SK-N-SH (cell line): ENCODE results near the gene CEP170B. TPM values are rescaled to one million over a fixed set of nuclear protein-coding genes. Genes with fewer than 3 reads are reported as not detected.

Source experiments
- CTCF ChIA-PET: fragments of 300-600, 350-600 bp; formaldehyde crosslinking; extraction: SDS; loops from one replicate; lab custom pipeline; 2021; lab: Yijun Ruan, JAX
- POLR2A ChIA-PET: fragments of 350-600 bp; sonication (Branson Sonifier 250); formaldehyde crosslinking; extraction: SDS; loops from one replicate; lab custom pipeline; 2020; ENCODE audit warnings: antibody characterized with exemption, inconsistent platforms; lab: Yijun Ruan, JAX
- DNase-seq: peaks from one replicate; pipeline ENCODE4 v3.0.0; 2012
- H2AFZ ChIP-seq: fragments of 200-600 bp; sonication (generic); 2 replicates; pipeline ENCODE4 v1.8.1; 2016; ENCODE audit warnings: antibody characterized with exemption, mild to moderate bottlenecking, low read depth
- H3F3A ChIP-seq: fragments of 200-600 bp; sonication (generic); replicated peaks from 2 replicates; pipeline ENCODE3; 2016; ENCODE audit warnings: antibody characterized with exemption, mild to moderate bottlenecking; ENCODE audit not compliant: insufficient read depth
- H3K27ac ChIP-seq, 2 experiments: fragments of 200-500 bp in 1 of 2; fragments of 200-600 bp in 1 of 2; sonication (Bioruptor generic) in 1 of 2; sonication (generic), shearing (Covaris generic) in 1 of 2; 2 replicates each; pipeline versions ENCODE4 v1.5.1 to v1.6.1; 2014 to 2016; ENCODE audit warnings: low read depth in 2 of 2, inconsistent platforms in 1 of 2, low read length in 1 of 2, mild to moderate bottlenecking in 1 of 2, mixed read lengths in 1 of 2
- H3K27me3 ChIP-seq: fragments of 200-600 bp; sonication (generic), shearing (Covaris generic); 2 replicates; pipeline ENCODE4 v1.6.1; 2016; ENCODE audit warnings: mixed run types; ENCODE audit not compliant: insufficient read depth
- H3K36me3 ChIP-seq, 2 experiments: fragments of 200-500 bp in 1 of 2; fragments of 200-600 bp in 1 of 2; sonication (Bioruptor generic) in 1 of 2; sonication (generic) in 1 of 2; replicated peaks in 1 of 2; 2 replicates each; pipeline versions ENCODE3 to v1.5.1; 2014 to 2016; ENCODE audit warnings: low read length in 1 of 2, mild to moderate bottlenecking in 1 of 2; ENCODE audit not compliant: insufficient read depth in 2 of 2, control insufficient read depth in 1 of 2
- H3K4me1 ChIP-seq, 2 experiments: fragments of 200-500 bp in 1 of 2; fragments of 200-600 bp in 1 of 2; sonication (Bioruptor generic) in 1 of 2; sonication (generic), shearing (Covaris generic) in 1 of 2; 2 replicates each; pipeline versions ENCODE4 v1.5.1 to v1.6.1; 2014 to 2016; ENCODE audit warnings: low read depth in 1 of 2, low read length in 1 of 2, mixed run types in 1 of 2; ENCODE audit not compliant: insufficient read depth in 2 of 2, control insufficient read depth in 1 of 2
- H3K4me2 ChIP-seq: fragments of 200-600 bp; sonication (generic), shearing (Covaris generic); 2 replicates; pipeline ENCODE4 v1.6.1; 2017; ENCODE audit warnings: mixed run types
- H3K4me3 ChIP-seq, 2 experiments: fragments of 200-500 bp in 1 of 2; fragments of 200-600 bp in 1 of 2; sonication (Bioruptor generic) in 1 of 2; sonication (generic), shearing (Covaris generic) in 1 of 2; 2 replicates each; pipeline versions ENCODE4 v1.5.1 to v1.8.1; 2014 to 2016; ENCODE audit warnings: low read depth in 2 of 2, inconsistent platforms in 1 of 2, low read length in 1 of 2, mild to moderate bottlenecking in 1 of 2, mixed read lengths in 1 of 2, moderate library complexity in 1 of 2
- H3K79me2 ChIP-seq: fragments of 200-600 bp; sonication (generic); 2 replicates; pipeline ENCODE4 v1.8.1; 2017; ENCODE audit warnings: mild to moderate bottlenecking; ENCODE audit not compliant: insufficient read depth
- H3K9ac ChIP-seq: fragments of 200-600 bp; sonication (generic); 2 replicates; pipeline ENCODE4 v1.6.1; 2017; ENCODE audit warnings: mixed run types
- H3K9me2 ChIP-seq: fragments of 200-600 bp; sonication (generic); 2 replicates; pipeline ENCODE4 v1.6.1; 2017; ENCODE audit warnings: mixed run types
- H3K9me3 ChIP-seq: fragments of 200-600 bp; sonication (generic); 2 replicates; pipeline ENCODE4 v1.6.1; 2017; ENCODE audit warnings: mixed run types, mild to moderate bottlenecking, moderate library complexity
- H4K20me1 ChIP-seq: fragments of 200-600 bp; sonication (generic); 2 replicates; pipeline ENCODE4 v1.6.1; 2017; ENCODE audit warnings: mild to moderate bottlenecking, mixed run types; ENCODE audit not compliant: insufficient read depth
- CTCF ChIP-seq: fragments of 200-600 bp; sonication (generic); IDR thresholded peaks from 2 replicates; pipeline ENCODE4 v1.6.1; 2017; ENCODE audit warnings: antibody characterized with exemption, mild to moderate bottlenecking, moderate library complexity
- EP300 ChIP-seq, 2 experiments: IDR thresholded peaks; 2 replicates each; pipeline versions ENCODE4 v1.4.0 to v1.6.1; 2012; ENCODE audit warnings: borderline replicate concordance in 1 of 2, low read depth in 1 of 2, low read length in 1 of 2
- FOSL2 ChIP-seq: IDR thresholded peaks from 2 replicates; pipeline ENCODE4 v1.4.0; 2012; ENCODE audit warnings: low read depth, mild to moderate bottlenecking, moderate library complexity, borderline replicate concordance
- FOXM1 ChIP-seq: IDR thresholded peaks from 2 replicates; pipeline ENCODE4 v1.4.0; 2012; ENCODE audit warnings: low read depth, mild to moderate bottlenecking
- GATA2 ChIP-seq: sonication (generic); formaldehyde crosslinking; IDR thresholded peaks from 2 replicates; pipeline ENCODE4 v1.5.0; 2020; ENCODE audit warnings: mild to moderate bottlenecking, missing genetic modification reagents
- IRF3 ChIP-seq: fragments of 150-350 bp; IDR thresholded peaks from 2 replicates; pipeline ENCODE4 v1.6.1; 2016; ENCODE audit warnings: mild to moderate bottlenecking, low read depth, low read length
- JUND ChIP-seq: IDR thresholded peaks from 2 replicates; pipeline ENCODE4 v1.4.0; 2012
- MEF2A ChIP-seq: IDR thresholded peaks from 2 replicates; pipeline ENCODE4 v1.4.0; 2012; ENCODE audit warnings: low read depth, borderline replicate concordance
- MXI1 ChIP-seq: IDR thresholded peaks from 2 replicates; pipeline ENCODE4 v1.6.1; 2012; ENCODE audit warnings: mild to moderate bottlenecking, low read depth, low read length, improper control_type of control experiment
- PBX3 ChIP-seq: IDR thresholded peaks from 2 replicates; pipeline ENCODE4; 2012
- POLR2AphosphoS5 ChIP-seq: IDR thresholded peaks from 2 replicates; pipeline ENCODE4 v1.6.1; 2012; ENCODE audit warnings: low read depth, low read length
- RCOR1 ChIP-seq: fragments of 150-350 bp; IDR thresholded peaks from 2 replicates; pipeline ENCODE4 v1.6.1; 2017; ENCODE audit warnings: antibody characterized with exemption, low read length
- RFX5 ChIP-seq: IDR thresholded peaks from 2 replicates; pipeline ENCODE4 v1.6.1; 2012; ENCODE audit warnings: mild to moderate bottlenecking, improper control_type of control experiment, low read length
- SIN3A ChIP-seq: IDR thresholded peaks from 2 replicates; pipeline ENCODE4 v1.6.1; 2012; ENCODE audit warnings: low read depth, mild to moderate bottlenecking, low read length, moderate library complexity, borderline replicate concordance
- SMC3 ChIP-seq: IDR thresholded peaks from 2 replicates; pipeline ENCODE4 v1.6.1; 2012; ENCODE audit warnings: low read depth, low read length, improper control_type of control experiment
- TCF12 ChIP-seq: IDR thresholded peaks from 2 replicates; pipeline ENCODE4 v1.4.0; 2012
- USF1 ChIP-seq: IDR thresholded peaks from 2 replicates; pipeline ENCODE4 v1.4.0; 2012; ENCODE audit warnings: low read depth, borderline replicate concordance
- USF2 ChIP-seq: fragments of 150-350 bp; IDR thresholded peaks from 2 replicates; pipeline ENCODE4 v1.6.1; 2017; ENCODE audit warnings: antibody characterized with exemption, low read length, low read depth, borderline replicate concordance
- YY1 ChIP-seq: IDR thresholded peaks from 2 replicates; pipeline ENCODE4 v1.4.0; 2012; ENCODE audit warnings: low read depth, mild to moderate bottlenecking
- ZBTB33 ChIP-seq: IDR thresholded peaks from 2 replicates; pipeline ENCODE4 v1.4.0; 2012; ENCODE audit warnings: low read depth, borderline replicate concordance
- WGBS: methylation state at CpG from one replicate; pipeline ENCODE4 v1.1.6; 2017; ENCODE audit warnings: low lambda C conversion rate; 5-methylcytosine and 5-hydroxymethylcytosine counted together
- polyA plus RNA-seq, 3 experiments: library from polyadenylated mRNA; depleted of rRNA; stranded (reverse); fragments of >200 nt; gene quantifications; 2 replicates each; pipeline ENCODE4 v1.2.3, GENCODE V29; 2012

Gene CEP170B
- polyA plus RNA-seq, 1 of the 3 experiments (the other 2 are of a cell fraction), result 11.0 TPM

- CTCF ChIA-PET, result interaction anchor here (0.9 to 1.3 kb wide), 2 partner anchors 107 to 171 kb away, joined by 5 read pairs; no protein-coding TSS in a partner anchor
- TF ChIP-seq FOSL2 (no peak), SIN3A (no peak), EP300 (IDR thresholded peaks at IDR 0.05; ENCODE audit: borderline replicate concordance in 1 of 2, low read depth in 1 of 2, low read length in 1 of 2) (no peak), PBX3 (no peak), YY1 (no peak), MEF2A (no peak), USF2 (no peak), SMC3 (no peak), FOXM1 (no peak), USF1 (no peak), IRF3 (no peak), POLR2AphosphoS5 (no peak), MXI1 (no peak)
- TF ChIP-seq, all 33 proteins: peak for 0
- POLR2A ChIA-PET, result no interaction called here
- Histone ChIP-seq H3F3A (no peaks in the 10 kb centered on the region), H3K9ac (no peak overlapping the region), H3K4me2 (no peak overlapping the region), H3K27me3 (no peaks in the 10 kb centered on the region), H2AFZ (no peak overlapping the region), H3K9me2 (no peaks in the 10 kb centered on the region), H3K36me3 (peaks cover 0 to 9% of the 10 kb centered on the region in 2 experiments), H3K9me3 (no peaks in the 10 kb centered on the region), H3K4me1 (peaks cover 0 to 5% of the 10 kb centered on the region in 2 experiments; a peak in 1 of 4 replicates), H3K79me2 (peaks cover 28% of the 10 kb centered on the region), H3K27ac (no peak overlapping the region), H3K4me3 (no peak overlapping the region), H4K20me1 (peaks cover 61% of the 10 kb centered on the region)
- no peak for DNase-seq
- 97% methylated on average over 13 of the region's 13 CpGs for WGBS
Observed at GRCh38 chr14:104875412-104875751, 10.3 kb downstream of the CEP170B start.

- H3F3A ChIP-seq, result no peaks in the 10 kb centered on the region
- no peak for DNase-seq
- H3K79me2 ChIP-seq, result peaks cover 25% of the 10 kb centered on the region
- no peak overlapping the region for H2AFZ ChIP-seq
- H3K27me3 ChIP-seq, result no peaks in the 10 kb centered on the region
- no peak overlapping the region for H3K4me3 ChIP-seq
- peaks cover 0 to 9% of the 10 kb centered on the region in 2 experiments for H3K36me3 ChIP-seq
- H3K4me2 ChIP-seq, result no peak overlapping the region
- no peaks in the 10 kb centered on the region for H3K9me3 ChIP-seq
- no CpG with 5 or more reads among the region's 8 CpGs for WGBS
- H3K9ac ChIP-seq, result no peak overlapping the region
- H3K27ac ChIP-seq, result no peak overlapping the region
- ChIA-PET CTCF (interaction anchor here (1.4 kb wide), 1 partner anchor 49 kb away, joined by 4 read pairs; no protein-coding TSS in a partner anchor), POLR2A (no interaction called here)
- peaks cover 0 to 9% of the 10 kb centered on the region in 2 experiments; a peak in 1 of 4 replicates for H3K4me1 ChIP-seq
- no peaks in the 10 kb centered on the region for H3K9me2 ChIP-seq
- peaks cover 56% of the 10 kb centered on the region for H4K20me1 ChIP-seq
- no peak for TF ChIP-seq SMC3
- no peak for TF ChIP-seq JUND
- no peak for TF ChIP-seq ZBTB33
- TF ChIP-seq USF1, result no peak
- no peak for TF ChIP-seq GATA2 (CRISPR knock-in tag)
- no peak for TF ChIP-seq MEF2A
- no peak for TF ChIP-seq CTCF
- TF ChIP-seq RFX5, result no peak
- no peak for TF ChIP-seq RCOR1
- TF ChIP-seq TCF12, result no peak
Observed at GRCh38 chr14:104875811-104876210, 10.7 kb downstream of the CEP170B start.
